ENCODE measurements around the gene SMIM38.

The SMIM38 gene

GRCh38 chr11:69203381-69203780, 47.6 kb downstream of the SMIM38 start:
- no peak for DNase-seq (ENCODE audit: low read depth)

DNA sequence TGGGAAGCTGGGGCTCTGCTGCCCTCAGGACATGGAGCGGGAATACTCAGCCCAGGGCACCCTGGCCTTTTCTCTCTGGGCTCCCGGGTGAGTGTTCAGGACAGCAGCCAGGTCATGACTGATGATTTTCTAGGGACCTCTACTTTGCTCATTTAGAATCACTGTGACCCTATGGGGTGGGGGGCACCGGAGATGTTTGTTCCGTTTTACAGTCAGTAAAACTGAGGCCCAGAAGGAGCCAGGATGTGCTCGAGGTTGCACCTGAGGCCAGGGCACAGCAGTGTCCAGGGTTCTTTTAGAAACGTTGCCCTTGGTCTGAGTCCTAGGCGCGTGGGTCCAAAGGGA, 48.1 kb downstream of the SMIM38 start:
- DNase-seq (ENCODE audit: low read depth): no peak

DNA sequence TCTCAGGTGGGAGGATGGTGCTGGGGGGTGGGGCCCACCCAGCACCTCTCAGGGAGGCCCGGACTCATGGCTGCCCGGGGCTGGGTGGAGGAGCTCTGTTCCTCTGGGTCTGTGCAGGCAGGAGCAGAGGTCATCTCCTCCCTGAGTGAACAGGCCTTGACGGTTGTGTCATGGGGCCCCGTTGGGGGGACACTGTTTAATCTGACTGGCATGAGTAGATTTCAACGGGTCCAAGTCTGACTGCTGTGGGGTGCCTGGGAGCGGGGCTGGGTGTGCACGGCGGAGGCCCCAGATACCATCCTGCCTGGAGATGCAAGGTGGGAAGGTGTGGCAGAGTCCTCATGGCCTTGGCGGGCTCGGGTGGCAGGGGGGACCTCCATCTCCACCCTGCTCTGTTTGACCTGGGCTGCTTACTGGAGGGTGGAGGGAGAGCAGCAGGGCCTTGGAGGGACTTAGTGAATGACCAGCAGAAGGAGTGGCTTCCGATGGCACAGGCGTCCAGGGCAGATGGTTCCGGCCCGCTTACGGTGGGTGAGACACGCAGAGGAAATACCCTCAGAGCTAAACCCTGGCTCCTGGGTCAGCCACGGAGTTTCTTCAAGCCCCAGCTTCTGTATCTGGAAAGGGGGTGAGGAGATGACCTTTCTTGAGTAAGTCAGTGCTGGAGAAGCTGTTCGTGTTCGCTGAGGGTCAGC, 48.7 kb downstream of the SMIM38 start:
- DNase-seq (ENCODE audit: low read depth): no peak

DNA sequence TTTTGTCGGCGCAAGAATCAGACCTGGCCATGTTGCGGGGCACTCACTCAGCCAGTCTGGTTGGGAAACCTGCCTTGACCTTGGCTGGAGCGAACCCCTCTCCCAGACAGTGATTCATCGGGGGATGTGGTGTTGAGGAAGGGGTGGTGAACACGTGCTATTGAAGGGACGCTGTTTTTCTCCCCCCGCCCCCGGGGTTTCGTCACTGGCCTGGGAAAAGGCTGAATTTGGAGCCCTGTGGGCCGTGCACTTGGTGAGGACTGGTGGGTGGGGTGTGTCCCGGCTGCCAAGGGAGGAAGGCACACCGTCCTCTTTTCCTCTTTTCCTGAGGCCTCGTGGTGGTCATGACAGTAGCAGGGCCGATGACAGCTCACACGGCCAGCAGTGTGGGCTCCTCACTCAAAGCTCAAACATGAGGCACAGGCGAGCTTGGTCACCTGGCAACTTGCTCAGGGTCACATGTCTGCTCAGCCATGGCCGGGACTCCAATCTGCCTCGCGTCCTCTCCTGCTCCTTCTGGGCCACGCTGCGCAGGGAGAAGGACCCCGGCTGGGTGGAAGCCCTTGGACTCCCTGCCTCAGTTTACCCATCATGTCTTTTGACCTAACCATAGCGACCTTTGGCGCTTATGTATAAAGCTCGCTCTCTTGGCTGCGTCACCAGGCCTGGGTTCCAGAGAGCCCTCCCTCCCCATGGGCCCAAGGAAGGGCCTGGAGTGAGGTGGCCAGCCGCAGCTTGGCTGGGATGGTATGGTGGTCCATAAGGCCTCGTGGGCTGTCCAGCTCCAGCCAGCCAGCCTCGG, 49.4 kb downstream of the SMIM38 start:
- no peak for DNase-seq (ENCODE audit: low read depth)

Measured in stimulated activated CD8-positive, alpha-beta memory T cell treated with anti-CD3 and anti-CD28 coated beads, Interleukin-7, amount 100 ng/mL, for 24 hours (primary cell).